H9 (cell line): ENCODE data around the gene RAP1GDS1. TPM values are rescaled to one million over a fixed set of nuclear protein-coding genes. Genes with fewer than 3 reads are reported as not detected.

Experiments used
- DNase-seq: peaks from one replicate; pipeline ENCODE4 v3.0.0-alpha.2; 2017
- H2AFZ ChIP-seq: one replicate; pipeline ENCODE4 v1.6.1; 2013; ENCODE audit warnings: mild to moderate bottlenecking, low read length, control low read depth, moderate library complexity
- H2AK5ac ChIP-seq: 2 replicates; pipeline ENCODE4 v1.6.1; 2013; ENCODE audit warnings: low read length, control low read depth, mixed read lengths; ENCODE audit not compliant: insufficient read length
- H2BK120ac ChIP-seq: one replicate; pipeline ENCODE4 v1.6.1; 2013; ENCODE audit warnings: low read depth, mild to moderate bottlenecking, low read length, control low read depth, inconsistent platforms; ENCODE audit not compliant: poor library complexity, severe bottlenecking
- H2BK12ac ChIP-seq: 2 replicates; pipeline ENCODE4 v1.6.1; 2013; ENCODE audit warnings: low read length, control low read depth, mixed read lengths, low read depth; ENCODE audit not compliant: insufficient read length
- H2BK15ac ChIP-seq: 2 replicates; pipeline ENCODE4 v1.6.1; 2013; ENCODE audit warnings: low read depth, low read length, control low read depth
- H2BK20ac ChIP-seq: one replicate; pipeline ENCODE4 v1.6.1; 2013; ENCODE audit warnings: low read depth, mild to moderate bottlenecking, low read length, control low read depth, inconsistent platforms; ENCODE audit not compliant: poor library complexity, severe bottlenecking
- H2BK5ac ChIP-seq: 2 replicates; pipeline ENCODE4 v1.6.1; 2013; ENCODE audit warnings: low read length, control low read depth, mixed read lengths; ENCODE audit not compliant: insufficient read length
- H3K14ac ChIP-seq: 2 replicates; pipeline ENCODE4 v1.6.1; 2013; ENCODE audit warnings: low read length, control low read depth; ENCODE audit not compliant: insufficient read depth
- H3K18ac ChIP-seq: 2 replicates; pipeline ENCODE4 v1.6.1; 2013; ENCODE audit warnings: low read depth, mild to moderate bottlenecking, mixed read lengths, low read length, control low read depth; ENCODE audit not compliant: insufficient read length
- H3K23ac ChIP-seq: 2 replicates; pipeline ENCODE4 v1.6.1; 2013; ENCODE audit warnings: low read length, control low read depth, mixed read lengths, low read depth; ENCODE audit not compliant: insufficient read length
- H3K23me2 ChIP-seq: 2 replicates; pipeline ENCODE4 v1.6.1; 2013; ENCODE audit warnings: low read depth, mild to moderate bottlenecking, mixed read lengths, low read length, control low read depth; ENCODE audit not compliant: insufficient read length, poor library complexity, severe bottlenecking
- H3K27ac ChIP-seq: 2 replicates; pipeline ENCODE4 v1.5.1; 2013; ENCODE audit warnings: low read length, control low read depth, mixed read lengths, low read depth; ENCODE audit not compliant: insufficient read length
- H3K27me3 ChIP-seq: 2 replicates; pipeline ENCODE4 v1.6.1; 2013; ENCODE audit warnings: low read length, control low read depth, inconsistent platforms; ENCODE audit not compliant: insufficient read depth
- H3K4ac ChIP-seq: 2 replicates; pipeline ENCODE4 v1.6.1; 2013; ENCODE audit warnings: low read depth, mild to moderate bottlenecking, control low read depth, inconsistent platforms, low read length, moderate library complexity
- H3K4me1 ChIP-seq: 2 replicates; pipeline ENCODE4 v1.6.1; 2013; ENCODE audit warnings: low read length, control low read depth, inconsistent platforms; ENCODE audit not compliant: insufficient read depth
- H3K4me2 ChIP-seq: 2 replicates; pipeline ENCODE4 v1.6.1; 2013; ENCODE audit warnings: low read length, control low read depth, mixed read lengths; ENCODE audit not compliant: insufficient read length, insufficient read depth
- H3K56ac ChIP-seq: 2 replicates; pipeline ENCODE4 v1.6.1; 2013; ENCODE audit warnings: low read depth, mild to moderate bottlenecking, mixed read lengths, low read length, control low read depth; ENCODE audit not compliant: insufficient read length
- H3K79me1 ChIP-seq: 2 replicates; pipeline ENCODE4 v1.6.1; 2013; ENCODE audit warnings: low read depth, mild to moderate bottlenecking, moderate library complexity, low read length, control low read depth, inconsistent platforms; ENCODE audit not compliant: insufficient read depth, poor library complexity, severe bottlenecking
- H3K79me2 ChIP-seq: 2 replicates; pipeline ENCODE4 v1.6.1; 2013; ENCODE audit warnings: low read length, control low read depth, inconsistent platforms; ENCODE audit not compliant: insufficient read depth
- H3K9ac ChIP-seq: 2 replicates; pipeline ENCODE4 v1.6.1; 2013; ENCODE audit warnings: low read length, control low read depth, mixed read lengths; ENCODE audit not compliant: insufficient read length; ENCODE audit errors: extremely low read depth
- H3K9me3 ChIP-seq: one replicate; pipeline ENCODE4 v1.6.1; 2013; ENCODE audit warnings: low read depth, low read length, inconsistent platforms; ENCODE audit not compliant: control insufficient read depth
- H3T11ph ChIP-seq: one replicate; pipeline ENCODE4 v1.6.1; 2013; ENCODE audit warnings: mild to moderate bottlenecking, low read length, control low read depth, inconsistent platforms
- H4K20me1 ChIP-seq: one replicate; pipeline ENCODE4 v1.6.1; 2013; ENCODE audit not compliant: control insufficient read depth, insufficient read length, insufficient read depth
- H4K5ac ChIP-seq: 2 replicates; pipeline ENCODE4 v1.6.1; 2013; ENCODE audit warnings: low read depth, mild to moderate bottlenecking, mixed read lengths, low read length, control low read depth; ENCODE audit not compliant: insufficient read length
- H4K8ac ChIP-seq: replicated peaks from 2 replicates; pipeline ENCODE4 v1.6.1; 2013; ENCODE audit warnings: low read length, control low read depth, mixed read lengths, low read depth; ENCODE audit not compliant: insufficient read length
- H4K91ac ChIP-seq: 2 replicates; pipeline ENCODE4 v1.6.1; 2013; ENCODE audit warnings: low read depth, mild to moderate bottlenecking, moderate library complexity, mixed read lengths, low read length, control low read depth; ENCODE audit not compliant: insufficient read length
- H3K27ac Mint-ChIP-seq, 3 experiments: 2 replicates in 2 of 3; 3 replicates in 1 of 3; pipeline ENCODE4 v1.8.0; 2020 to 2021; ENCODE audit warnings: mixed read lengths in 3 of 3, mild to moderate bottlenecking in 1 of 3, moderate library complexity in 1 of 3
- H3K27me3 Mint-ChIP-seq: 2 replicates; pipeline ENCODE4 v1.8.0; 2021; ENCODE audit warnings: low read depth, mild to moderate bottlenecking, moderate library complexity, mixed read lengths
- H3K36me3 Mint-ChIP-seq, 3 experiments: 2 replicates in 2 of 3; 3 replicates in 1 of 3; pipeline ENCODE4 v1.8.0; 2020 to 2021; ENCODE audit warnings: low read depth in 3 of 3, mixed read lengths in 3 of 3; ENCODE audit not compliant: insufficient read depth in 1 of 3
- H3K4me1 Mint-ChIP-seq, 2 experiments: 2 replicates each; pipeline ENCODE4 v1.8.0; 2020; ENCODE audit warnings: mixed read lengths in 2 of 2
- H3K4me3 Mint-ChIP-seq, 2 experiments: 2 replicates in 1 of 2; 3 replicates in 1 of 2; pipeline ENCODE4 v1.8.0; 2020 to 2021; ENCODE audit warnings: mild to moderate bottlenecking in 2 of 2, mixed read lengths in 2 of 2, moderate library complexity in 1 of 2
- H3K9me3 Mint-ChIP-seq, 2 experiments: 2 replicates in 1 of 2; 3 replicates in 1 of 2; pipeline ENCODE4 v1.8.0; 2020; ENCODE audit warnings: mild to moderate bottlenecking in 2 of 2, mixed read lengths in 2 of 2, moderate library complexity in 1 of 2
- WGBS: extraction: QIAGEN DNeasy Blood & Tissue Kit; methylation state at CpG from one replicate; pipeline ENCODE4 v1.1.7; 2013; ENCODE audit warnings: missing lambda C conversion rate, low lambda C conversion rate, mixed read lengths; ENCODE audit not compliant: insufficient read length; ENCODE audit errors: extremely low coverage; 5-methylcytosine and 5-hydroxymethylcytosine counted together
- total RNA-seq: library from RNA; stranded (reverse); gene quantifications from 2 replicates; pipeline ENCODE4 v1.2.1, GENCODE V29; 2021
- TF ChIP-seq, protein P1 (sequence below): fragments of 200-600 bp; sonication (generic); conservative IDR thresholded peaks from 3 replicates; pipeline ENCODE4 v1.8.0; 2021; ENCODE audit warnings: antibody characterized with exemption, mild to moderate bottlenecking

RAP1GDS1 gene
- total RNA-seq, 1 experiment from 2014 or later, result 25.2 TPM

GRCh38 chr4:98434816-98435215, 173.6 kb downstream of the RAP1GDS1 start:
- no peak overlapping the region for H3K9ac ChIP-seq
- no peak overlapping the region for H3K4me3 Mint-ChIP-seq
- H2AFZ ChIP-seq, result no peak overlapping the region
- H3K27ac ChIP-seq, result no peak overlapping the region
- H3K4ac ChIP-seq, result no peak overlapping the region
- H3K79me2 ChIP-seq, result no peaks in the 10 kb centered on the region
- no peak overlapping the region for H2AK5ac ChIP-seq
- H3K9me3 ChIP-seq, result no peaks in the 10 kb centered on the region
- no peaks in the 10 kb centered on the region for H3K27me3 Mint-ChIP-seq
- H3K56ac ChIP-seq, result no peak overlapping the region
- H3K4me1 Mint-ChIP-seq, result no peaks in the 10 kb centered on the region
- H3K27me3 ChIP-seq, result no peaks in the 10 kb centered on the region
- H4K5ac ChIP-seq, result no peak overlapping the region
- H3K4me2 ChIP-seq, result no peak overlapping the region
- TF ChIP-seq, protein P1, sequence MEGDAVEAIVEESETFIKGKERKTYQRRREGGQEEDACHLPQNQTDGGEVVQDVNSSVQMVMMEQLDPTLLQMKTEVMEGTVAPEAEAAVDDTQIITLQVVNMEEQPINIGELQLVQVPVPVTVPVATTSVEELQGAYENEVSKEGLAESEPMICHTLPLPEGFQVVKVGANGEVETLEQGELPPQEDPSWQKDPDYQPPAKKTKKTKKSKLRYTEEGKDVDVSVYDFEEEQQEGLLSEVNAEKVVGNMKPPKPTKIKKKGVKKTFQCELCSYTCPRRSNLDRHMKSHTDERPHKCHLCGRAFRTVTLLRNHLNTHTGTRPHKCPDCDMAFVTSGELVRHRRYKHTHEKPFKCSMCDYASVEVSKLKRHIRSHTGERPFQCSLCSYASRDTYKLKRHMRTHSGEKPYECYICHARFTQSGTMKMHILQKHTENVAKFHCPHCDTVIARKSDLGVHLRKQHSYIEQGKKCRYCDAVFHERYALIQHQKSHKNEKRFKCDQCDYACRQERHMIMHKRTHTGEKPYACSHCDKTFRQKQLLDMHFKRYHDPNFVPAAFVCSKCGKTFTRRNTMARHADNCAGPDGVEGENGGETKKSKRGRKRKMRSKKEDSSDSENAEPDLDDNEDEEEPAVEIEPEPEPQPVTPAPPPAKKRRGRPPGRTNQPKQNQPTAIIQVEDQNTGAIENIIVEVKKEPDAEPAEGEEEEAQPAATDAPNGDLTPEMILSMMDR, result no peak
- H2BK20ac ChIP-seq, result no peak overlapping the region
- H3K4me1 ChIP-seq, result no peaks in the 10 kb centered on the region
- no peaks in the 10 kb centered on the region for H3K23me2 ChIP-seq
- H3K23ac ChIP-seq, result no peak overlapping the region
- H2BK5ac ChIP-seq, result no peak overlapping the region
- no peak overlapping the region for H2BK15ac ChIP-seq
- H3K9me3 Mint-ChIP-seq, result no peaks in the 10 kb centered on the region
- H3K36me3 Mint-ChIP-seq, result no peaks in the 10 kb centered on the region; a peak in 1 of 7 replicates
- no peak overlapping the region for H3K27ac Mint-ChIP-seq
- H4K8ac ChIP-seq, result no peak overlapping the region
- H3K14ac ChIP-seq, result no peak overlapping the region
- H4K20me1 ChIP-seq, result no peaks in the 10 kb centered on the region
- H2BK12ac ChIP-seq, result no peak overlapping the region
- no peak overlapping the region for H4K91ac ChIP-seq
- H2BK120ac ChIP-seq, result no peak overlapping the region
- DNase-seq, result no peak
- no peaks in the 10 kb centered on the region for H3K79me1 ChIP-seq
- no CpG with 5 or more reads among the region's 6 CpGs for WGBS
- H3T11ph ChIP-seq, result no peak overlapping the region
- H3K18ac ChIP-seq, result no peak overlapping the region
